Activated T-cell treated with anti-CD3 and anti-CD28 coated beads for 48 hours (primary cell): ENCODE results near the gene MED25.

ENCODE experiments used
- DNase-seq: peaks from one replicate; pipeline ENCODE4 v3.0.0-alpha.2; 2020; ENCODE audit warnings: low read depth

The MED25 gene

GRCh38 chr19:49844138-49845095 is 26.3 kb downstream of the MED25 start:
- no peak for DNase-seq

GRCh38 chr19:49845414-49845813 is 27.3 kb downstream of the MED25 start:
- DNase-seq = no peak

- DNase-seq = no peak
These were observed 28.3 kb downstream of the MED25 start for GRCh38 chr19:49846408-49846807.

DNA sequence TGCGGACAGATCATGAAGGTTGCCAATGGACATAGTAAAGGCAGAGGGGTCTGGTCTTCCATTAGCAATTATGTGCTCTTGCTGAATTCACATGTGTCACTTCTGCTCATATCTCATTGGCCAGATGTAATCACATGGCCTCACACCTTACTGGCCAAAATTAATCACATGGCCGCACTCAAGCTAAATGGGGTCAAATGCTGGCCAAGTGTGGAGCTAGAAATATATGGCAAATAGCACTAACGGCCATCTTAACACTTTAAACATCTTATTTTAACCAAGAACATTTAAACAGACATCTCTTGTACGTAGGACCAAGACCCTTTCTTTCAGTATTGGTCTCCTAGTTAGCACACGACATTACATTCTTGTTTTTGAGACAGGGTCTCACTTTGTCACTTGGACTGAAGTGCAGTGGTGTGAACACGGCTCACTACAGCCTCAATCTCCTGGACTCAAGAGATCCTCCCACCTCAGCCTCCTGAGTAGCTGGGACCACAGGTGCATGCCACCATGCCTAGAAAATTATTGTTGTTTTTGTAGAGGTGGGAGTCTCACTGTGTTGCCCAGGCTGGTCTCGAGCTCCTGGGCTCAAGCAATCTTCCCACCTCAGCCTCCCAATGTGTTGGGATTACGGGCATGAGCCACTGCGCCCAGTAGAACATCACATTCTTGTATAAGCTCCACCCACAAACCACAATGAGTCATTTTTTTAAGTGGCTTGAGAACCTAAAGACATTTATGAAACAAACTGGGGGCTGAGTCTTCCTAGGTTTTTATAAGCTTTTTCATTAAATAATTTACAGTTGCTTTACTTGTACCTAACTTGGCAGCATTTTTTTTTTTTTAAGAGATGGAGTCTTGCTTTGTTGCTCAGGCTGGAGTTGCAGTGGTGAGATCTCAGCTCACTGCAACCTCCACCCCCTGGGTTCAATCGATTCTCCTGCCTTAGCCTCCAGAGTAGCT is 29.9 kb downstream of the MED25 start:
- DNase-seq = no peak

DNA sequence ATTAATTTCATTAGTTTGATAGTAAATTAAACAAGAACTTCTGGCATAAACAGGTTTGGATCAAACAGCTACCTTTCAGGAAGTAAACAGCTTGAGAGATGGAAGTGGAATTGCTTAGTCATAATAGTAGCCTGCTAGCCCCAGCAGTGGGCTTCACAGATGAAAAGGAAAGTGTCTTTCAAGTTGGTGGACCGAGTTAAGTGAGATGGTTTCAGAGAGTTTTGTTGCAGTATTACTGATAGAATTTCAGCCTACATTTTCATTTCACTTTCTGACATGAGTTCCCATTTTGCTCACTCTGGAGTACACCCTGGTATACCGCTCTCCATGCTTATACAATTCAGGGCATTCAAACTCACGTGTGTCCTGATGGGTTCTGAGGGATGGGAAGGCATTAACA is 30.8 kb downstream of the MED25 start:
- DNase-seq = no peak

- DNase-seq = no peak
These were observed 31.5 kb downstream of the MED25 start for GRCh38 chr19:49849433-49850220.

DNA sequence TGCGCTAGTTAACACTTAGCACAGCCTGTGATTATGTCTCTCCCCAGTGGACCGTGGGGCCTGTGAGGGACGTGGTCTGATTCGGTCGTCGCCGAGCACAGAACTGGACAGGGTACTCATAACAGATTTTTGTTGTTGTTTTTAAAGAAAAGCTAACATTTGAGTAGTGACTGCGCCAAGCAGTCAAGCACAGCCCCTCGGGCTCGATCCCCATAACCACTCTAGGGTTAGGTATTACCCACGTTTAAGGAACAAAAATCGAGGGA is 32.1 kb downstream of the MED25 start:
- DNase-seq = no peak

DNA sequence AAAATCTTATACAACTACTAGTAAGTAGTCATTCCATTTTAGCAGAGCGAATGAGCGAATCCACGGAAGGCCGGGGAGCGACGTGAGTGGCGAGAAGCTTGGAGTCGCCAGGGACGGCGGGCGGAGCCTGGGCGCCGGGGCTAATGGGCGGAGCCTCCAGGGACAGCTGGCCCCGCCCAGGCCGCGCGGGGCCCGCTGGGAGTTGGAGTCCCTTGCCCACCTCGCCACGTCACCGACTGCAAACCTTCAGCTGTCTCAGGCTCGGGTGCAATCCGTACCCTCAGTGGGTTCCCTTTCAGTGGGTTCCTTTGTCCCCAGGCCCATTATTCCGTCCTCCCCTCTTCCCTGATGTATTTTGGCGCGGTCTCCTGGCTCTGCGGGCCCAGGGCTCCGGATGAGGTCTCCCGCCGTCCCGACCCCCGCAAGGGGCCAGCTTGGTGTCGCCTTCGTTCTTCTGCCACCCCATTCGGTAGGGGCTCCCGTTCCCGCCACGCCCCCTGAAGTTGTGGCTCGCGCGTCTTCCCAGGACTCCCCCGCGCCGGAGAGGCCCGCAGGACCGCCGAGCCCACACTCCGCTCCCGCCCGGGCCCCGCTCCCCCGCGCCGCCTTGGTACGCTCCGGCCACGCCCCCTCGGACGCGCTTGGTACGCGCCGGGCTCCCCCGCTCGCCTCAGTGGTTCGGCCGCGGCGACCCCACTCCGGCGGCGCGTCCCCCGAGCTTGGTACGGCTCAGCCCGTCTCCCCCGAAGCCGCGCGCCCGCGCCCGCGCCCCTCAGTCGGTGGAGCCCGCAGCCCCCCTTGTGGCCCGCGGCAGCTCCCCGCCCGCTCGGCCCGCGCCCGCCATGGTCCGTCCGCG is 32.6 kb downstream of the MED25 start, which contains the start of gene PTOV1:
PTOV1 (plus strand) TSS at position 673 of the 856 bp plus-strand sequence.
- peak; percentile 90 for DNase-seq

DNA sequence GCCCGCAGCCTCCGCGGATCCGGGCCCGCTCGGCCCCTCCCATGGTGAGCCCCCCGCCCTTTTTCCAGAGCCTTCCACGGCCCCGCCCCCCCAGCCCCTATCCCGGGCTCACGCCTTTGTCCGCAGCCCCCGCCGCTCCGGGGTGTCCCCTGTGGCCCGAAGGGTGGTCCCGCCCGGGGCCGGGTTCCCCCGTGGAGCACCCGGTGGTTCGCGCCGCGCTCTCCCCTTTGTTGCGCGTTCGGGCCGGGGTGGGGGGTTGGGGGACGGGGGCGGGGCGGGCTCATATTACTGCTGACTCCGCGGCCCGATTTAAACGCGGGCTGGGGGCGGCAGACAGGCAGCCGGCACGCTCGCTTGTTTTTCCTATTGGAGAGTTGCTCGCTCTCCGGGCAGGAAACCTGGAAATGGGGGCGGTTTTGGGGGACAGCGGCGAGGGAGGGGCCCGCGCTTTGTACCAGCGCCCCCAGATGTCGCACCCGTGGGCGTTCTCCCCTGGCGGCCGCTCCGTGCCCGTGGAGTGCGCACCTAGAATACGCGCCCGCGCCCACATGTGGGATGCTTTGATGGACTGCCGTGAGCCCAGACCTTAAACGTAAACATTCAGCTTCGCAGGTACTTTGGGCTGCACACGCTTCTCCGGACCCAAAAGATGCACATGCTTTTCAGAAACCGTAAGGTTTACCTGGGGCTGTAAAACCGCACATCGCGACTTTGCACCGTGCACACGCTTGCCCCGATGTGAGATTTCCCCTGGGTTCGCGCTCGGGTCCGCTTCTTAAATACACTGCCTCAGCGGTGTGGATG is 33.6 kb downstream of the MED25 start:
- no peak for DNase-seq

DNA sequence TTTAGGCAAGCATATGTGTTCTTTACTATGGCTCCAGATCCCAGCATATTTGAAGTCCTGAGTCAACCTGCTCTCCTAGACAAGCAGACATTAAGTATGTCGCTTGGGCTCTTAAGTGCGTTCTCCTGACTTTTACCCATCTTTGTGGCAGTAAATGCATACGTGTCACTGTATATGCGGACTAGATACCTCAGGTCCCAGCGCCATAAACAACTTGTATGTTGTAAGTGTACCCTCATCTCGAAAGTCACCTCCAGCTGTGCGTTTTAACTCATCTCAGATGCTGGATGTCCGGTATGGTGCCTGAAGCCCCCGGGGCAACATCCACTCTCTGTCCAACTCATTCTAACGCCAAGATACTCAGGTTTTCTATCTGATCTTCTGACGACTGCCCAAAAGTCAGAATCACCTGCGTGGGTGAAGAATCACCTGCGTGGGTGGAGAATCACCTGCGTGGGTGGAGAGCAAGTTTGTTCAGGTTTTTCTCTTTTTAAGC is 34.6 kb downstream of the MED25 start:
- DNase-seq = no peak

- DNase-seq = no peak
These were observed 35.8 kb downstream of the MED25 start for GRCh38 chr19:49853852-49854377.

GRCh38 chr19:49854378-49855263 is 36.5 kb downstream of the MED25 start:
- DNase-seq = no peak

DNA sequence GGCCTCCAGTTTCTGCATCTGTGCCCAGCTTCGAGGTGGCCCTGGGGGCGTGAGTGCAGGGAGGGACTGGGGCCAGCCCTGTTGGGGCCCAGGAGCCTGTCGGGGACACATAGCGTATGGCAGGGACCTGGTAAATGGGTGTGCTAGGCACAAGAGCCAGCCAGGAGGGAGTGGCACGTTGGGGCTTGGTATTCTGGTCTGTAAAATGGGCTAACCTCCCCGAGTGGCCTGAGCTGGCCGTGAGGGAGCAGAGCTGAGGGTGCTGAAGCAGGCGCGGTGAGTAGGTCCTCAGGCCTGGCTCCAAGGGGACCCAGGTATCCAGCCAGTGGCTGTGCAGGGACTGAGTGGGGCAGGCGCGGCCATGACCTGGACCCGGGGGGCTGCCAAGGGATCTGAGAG is 37.2 kb downstream of the MED25 start:
- DNase-seq = no peak

- DNase-seq = no peak
These were observed 37.8 kb downstream of the MED25 start for GRCh38 chr19:49855676-49856573.

DNA sequence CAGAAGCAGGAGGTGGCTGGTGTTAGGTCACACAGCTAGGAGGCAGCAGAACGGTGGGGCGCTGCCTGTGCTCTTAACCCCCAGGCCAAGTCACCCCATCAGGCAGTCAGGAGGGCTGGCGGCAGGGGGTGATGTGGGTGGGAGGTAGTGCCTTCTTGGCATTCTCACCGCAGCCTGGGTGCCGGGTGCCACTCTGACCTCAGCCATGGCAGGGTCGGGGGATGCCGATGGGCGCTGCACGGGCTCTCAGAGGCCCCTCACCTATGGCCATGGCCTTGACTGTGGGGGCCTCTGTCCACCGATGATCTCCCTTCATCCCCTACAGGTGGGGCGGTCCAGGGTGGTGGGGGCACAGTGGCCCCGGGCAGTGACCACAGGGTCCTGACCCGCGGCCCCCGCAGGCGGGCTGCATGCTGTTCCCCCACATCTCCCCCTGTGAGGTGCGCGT is 38.5 kb downstream of the MED25 start:
- DNase-seq = no peak

DNA sequence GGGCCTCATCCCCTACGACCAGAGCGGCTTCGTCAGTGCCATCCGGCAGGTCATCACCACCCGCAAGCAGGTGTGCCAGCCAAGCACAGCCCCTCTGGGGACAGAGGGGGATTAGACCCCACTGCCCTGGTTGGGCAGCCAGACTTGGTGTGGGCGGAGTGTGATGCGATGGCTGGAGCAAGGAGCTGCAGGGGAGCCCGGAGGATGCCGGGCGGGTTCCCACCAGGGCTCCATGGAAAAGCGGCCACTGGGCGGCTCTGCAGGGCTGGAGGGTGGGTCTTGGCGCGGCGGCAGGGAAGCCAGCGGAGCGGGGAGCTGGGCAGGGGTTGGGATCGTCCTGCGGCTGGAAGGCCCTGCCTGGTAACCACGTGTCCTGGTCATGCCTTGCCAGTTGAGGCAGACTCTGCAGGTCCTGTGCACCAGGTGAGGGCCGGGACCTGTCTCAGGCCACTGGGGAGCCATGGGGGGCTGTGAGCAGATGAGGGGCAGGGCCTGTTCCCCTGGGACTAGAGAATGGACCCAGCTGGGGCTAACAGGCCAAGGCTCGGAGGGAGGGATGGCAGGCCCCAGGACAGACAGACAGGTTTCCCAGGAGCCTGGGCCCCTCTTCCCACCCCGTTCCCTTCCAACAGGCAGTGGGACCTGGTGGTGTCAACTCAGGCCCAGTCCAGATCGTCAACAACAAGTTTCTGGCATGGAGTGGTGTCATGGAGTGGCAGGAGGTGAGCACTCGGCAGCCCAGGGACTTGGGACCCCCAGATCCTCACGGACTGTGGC is 39.2 kb downstream of the MED25 start:
- DNase-seq = no peak

DNA sequence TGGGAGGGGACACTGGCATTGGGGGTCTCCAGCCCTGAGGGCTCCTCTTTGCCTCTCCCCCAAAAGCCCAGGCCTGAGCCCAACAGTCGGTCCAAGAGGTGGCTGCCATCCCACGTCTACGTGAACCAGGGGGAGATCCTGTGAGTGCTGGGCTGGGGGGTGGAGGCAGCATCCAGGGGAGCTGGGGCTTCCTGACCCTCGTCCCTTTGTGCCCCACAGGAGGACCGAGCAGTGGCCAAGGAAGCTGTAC is 39.7 kb downstream of the MED25 start:
- no peak for DNase-seq
